Esophagus squamous epithelium (tissue), 4 donors: Measurements from ENCODE around the gene HYDIN.

Experiments
- CTCF ChIP-seq, 6 experiments: fragments of 450-650 bp in 4 of 6; fragments of 200-600 bp in 2 of 6; sonication (generic) in 2 of 6; IDR thresholded peaks; one replicate each; pipeline ENCODE4 v1.5.1; 2016 to 2019; ENCODE audit warnings: antibody characterized with exemption in 6 of 6, mild to moderate bottlenecking in 4 of 6, moderate library complexity in 4 of 6
- POLR2A ChIP-seq, 4 donors: fragments of 450-650 bp; IDR thresholded peaks; one replicate each; pipeline ENCODE4 v1.6.1; 2017; ENCODE audit warnings: antibody characterized with exemption in 4 of 4, mild to moderate bottlenecking in 4 of 4, moderate library complexity in 3 of 4

GRCh38 chr16:71218306-71218963 lies 12.1 kb downstream of the HYDIN start:
- no peak for TF ChIP-seq POLR2A (IDR thresholded peaks at IDR 0.05)
- no peak for TF ChIP-seq CTCF (IDR thresholded peaks at IDR 0.05)
